Activated CD4-positive, alpha-beta T cell treated with anti-CD3 and anti-CD28 coated beads, Interleukin-2, amount 50 U/mL, for 1 hour (primary cell): ENCODE measurements around the gene TMEM207.
"Not testable (repeated sequence)": the region's sequence is repeated elsewhere in the genome, so short reads cannot be mapped to it uniquely, and the experiment has no call there.

Experiments
- DNase-seq: peaks from one replicate; pipeline ENCODE4 v3.0.0-alpha.2; 2020

The TMEM207 gene

GRCh38 chr3:190449801-190450200 is at the start of gene TMEM207:
TMEM207 (minus strand) TSS chr3:190449901; CDS start chr3:190449809, 92 bp downstream.
- no peak for DNase-seq

- DNase-seq = no peak
Measured at GRCh38 chr3:190499122-190499521, 49.4 kb upstream of the TMEM207 start.

- no peak for DNase-seq
Measured at GRCh38 chr3:190498293-190498692, 48.6 kb upstream of the TMEM207 start.

- no peak for DNase-seq
Measured at GRCh38 chr3:190497811-190498210, 48.1 kb upstream of the TMEM207 start.

GRCh38 chr3:190496859-190497258 is 47.2 kb upstream of the TMEM207 start:
- DNase-seq = no peak

GRCh38 chr3:190495796-190496195 is 46.1 kb upstream of the TMEM207 start:
- no peak for DNase-seq

GRCh38 chr3:190495354-190495753 is 45.7 kb upstream of the TMEM207 start:
- no peak for DNase-seq

- no peak for DNase-seq
Measured at GRCh38 chr3:190494907-190495306, 45.2 kb upstream of the TMEM207 start.

GRCh38 chr3:190492966-190493365 is 43.3 kb upstream of the TMEM207 start:
- DNase-seq = no peak

- DNase-seq = no peak
Measured at GRCh38 chr3:190492129-190492528, 42.4 kb upstream of the TMEM207 start.

GRCh38 chr3:190491533-190492054 is 41.9 kb upstream of the TMEM207 start:
- DNase-seq = no peak

- DNase-seq = no peak
Measured at GRCh38 chr3:190486908-190487607, 37.4 kb upstream of the TMEM207 start.

- no peak for DNase-seq
Measured at GRCh38 chr3:190486533-190486864, 36.8 kb upstream of the TMEM207 start.

GRCh38 chr3:190485830-190486532 is 36.3 kb upstream of the TMEM207 start:
- no peak for DNase-seq

- DNase-seq = no peak
Measured at GRCh38 chr3:190481779-190482178, 32.1 kb upstream of the TMEM207 start.

GRCh38 chr3:190473261-190473660 is 23.6 kb upstream of the TMEM207 start:
- DNase-seq = not testable (repeated sequence)

- no peak for DNase-seq
Measured at GRCh38 chr3:190467922-190468321, 18.2 kb upstream of the TMEM207 start.

- DNase-seq = no peak
Measured at GRCh38 chr3:190458040-190458439, 8.3 kb upstream of the TMEM207 start.

- no peak for DNase-seq
Measured at GRCh38 chr3:190456770-190457169, 7.1 kb upstream of the TMEM207 start.

GRCh38 chr3:190455828-190456227 is 6.1 kb upstream of the TMEM207 start:
- no peak for DNase-seq

- no peak for DNase-seq
Measured at GRCh38 chr3:190448256-190448655, 1.4 kb downstream of the TMEM207 start.

- no peak for DNase-seq
Measured at GRCh38 chr3:190446573-190447279, 3.0 kb downstream of the TMEM207 start.

GRCh38 chr3:190444576-190445145 is 5.0 kb downstream of the TMEM207 start:
- no peak for DNase-seq
